ENCODE data around the gene KRTAP12-1. TPM values are rescaled to one million over a fixed set of nuclear protein-coding genes. Genes with fewer than 3 reads are reported as not detected.

The KRTAP12-1 gene
- total RNA-seq (not detected), polyA plus RNA-seq (not detected)

- Histone ChIP-seq H3K4me1 (ENCODE audit: control insufficient read depth, insufficient read depth, low read length, poor library complexity, severe bottlenecking) (no peaks in the 10 kb centered on the region), H3K27ac (ENCODE audit: insufficient read depth, low read length, poor library complexity, severe bottlenecking) (no peak within 1 kb of the TSS), H3K4me3 (ENCODE audit: low read depth, low read length) (no peak within 1 kb of the TSS), H3K27me3 (ENCODE audit: control insufficient read depth, insufficient read depth, low read length) (peaks cover 5% of the 10 kb centered on the region), H3K9me3 (ENCODE audit: control insufficient read depth in 2 of 2, low read length in 2 of 2) (no peaks in the 10 kb centered on the region), H3K36me3 (ENCODE audit: control insufficient read depth, insufficient read depth, low read length) (no peaks in the 10 kb centered on the region)
- Mint-ChIP-seq H3K9me3 (peaks cover 0 to 1% (median 0%) of the 10 kb centered on the region in 7 donors), H3K36me3 (no peaks in the 10 kb centered on the region), H3K4me3 (no peak within 1 kb of the TSS), H3K27ac (peak within 1 kb of the TSS in 1 of 3 donors; percentile 80), H3K4me1 (peaks cover 0 to 3% (median 1%) of the 10 kb centered on the region in 4 donors), H3K27me3 (peaks cover 24% of the 10 kb centered on the region)
- DNase-seq (no peak), ATAC-seq (ENCODE audit: low read depth in 2 of 2) (no peak)
Measured at GRCh38 chr21:44681861-44682579, at the start of gene KRTAP12-1. Gene KRTAP12-1, minus strand, starts transcription at chr21:44682163. Its CDS starts 40 bp downstream, at chr21:44682123.

- Mint-ChIP-seq H3K4me3 (no peak overlapping the region), H3K27ac (no peak overlapping the region)
Measured at GRCh38 chr21:44730951-44731579, 49.1 kb upstream of the KRTAP12-1 start.

GRCh38 chr21:44730028-44730395 lies 48.0 kb upstream of the KRTAP12-1 start:
- Mint-ChIP-seq H3K27ac (no peak overlapping the region), H3K4me1 (no peaks in the 10 kb centered on the region), H3K4me3 (no peak overlapping the region), H3K36me3 (no peaks in the 10 kb centered on the region), H3K9me3 (no peaks in the 10 kb centered on the region), H3K27me3 (peaks cover 24% of the 10 kb centered on the region)
- Histone ChIP-seq H3K4me1 (ENCODE audit: control insufficient read depth, insufficient read depth, low read length, poor library complexity, severe bottlenecking) (no peaks in the 10 kb centered on the region), H3K36me3 (ENCODE audit: control insufficient read depth, insufficient read depth, low read length) (no peaks in the 10 kb centered on the region), H3K9me3 (ENCODE audit: control insufficient read depth in 2 of 2, low read length in 2 of 2) (no peaks in the 10 kb centered on the region), H3K27me3 (ENCODE audit: control insufficient read depth, insufficient read depth, low read length) (no peaks in the 10 kb centered on the region), H3K4me3 (ENCODE audit: low read depth, low read length) (no peak overlapping the region), H3K27ac (ENCODE audit: insufficient read depth, low read length, poor library complexity, severe bottlenecking) (no peak overlapping the region)
- DNase-seq = no peak
- ATAC-seq (ENCODE audit: low read depth in 2 of 2) = no peak

More at GRCh38 chr21:44730951-44731579, 49.1 kb upstream of the KRTAP12-1 start:
- no peaks in the 10 kb centered on the region for H3K36me3 ChIP-seq (ENCODE audit: control insufficient read depth, insufficient read depth, low read length)
- ATAC-seq (ENCODE audit: low read depth in 2 of 2) (no peak), DNase-seq (no peak)
- Mint-ChIP-seq H3K27me3 (peaks cover 21% of the 10 kb centered on the region), H3K9me3 (no peaks in the 10 kb centered on the region), H3K36me3 (no peaks in the 10 kb centered on the region), H3K4me1 (no peaks in the 10 kb centered on the region)
- no peaks in the 10 kb centered on the region for H3K4me1 ChIP-seq (ENCODE audit: control insufficient read depth, insufficient read depth, low read length, poor library complexity, severe bottlenecking)
- no peaks in the 10 kb centered on the region for H3K27me3 ChIP-seq (ENCODE audit: control insufficient read depth, insufficient read depth, low read length)
- no peaks in the 10 kb centered on the region for H3K9me3 ChIP-seq (ENCODE audit: control insufficient read depth in 2 of 2, low read length in 2 of 2)
- no peak overlapping the region for H3K4me3 ChIP-seq (ENCODE audit: low read depth, low read length)
- H3K27ac ChIP-seq (ENCODE audit: insufficient read depth, low read length, poor library complexity, severe bottlenecking) = no peak overlapping the region

- Histone ChIP-seq H3K4me3 (ENCODE audit: low read depth, low read length) (no peak overlapping the region), H3K9me3 (ENCODE audit: control insufficient read depth in 2 of 2, low read length in 2 of 2) (no peaks in the 10 kb centered on the region), H3K4me1 (ENCODE audit: control insufficient read depth, insufficient read depth, low read length, poor library complexity, severe bottlenecking) (no peaks in the 10 kb centered on the region), H3K27me3 (ENCODE audit: control insufficient read depth, insufficient read depth, low read length) (no peaks in the 10 kb centered on the region), H3K27ac (ENCODE audit: insufficient read depth, low read length, poor library complexity, severe bottlenecking) (no peak overlapping the region), H3K36me3 (ENCODE audit: control insufficient read depth, insufficient read depth, low read length) (no peaks in the 10 kb centered on the region)
- Mint-ChIP-seq H3K36me3 (no peaks in the 10 kb centered on the region), H3K4me1 (no peaks in the 10 kb centered on the region), H3K27ac (no peak overlapping the region), H3K9me3 (no peaks in the 10 kb centered on the region), H3K27me3 (peaks cover 30% of the 10 kb centered on the region), H3K4me3 (no peak overlapping the region)
- ATAC-seq (ENCODE audit: low read depth in 2 of 2) = no peak
- DNase-seq = no peak
Measured at GRCh38 chr21:44729336-44730027, 47.5 kb upstream of the KRTAP12-1 start.

GRCh38 chr21:44728716-44729115 lies 46.8 kb upstream of the KRTAP12-1 start:
- Mint-ChIP-seq H3K4me1 (peaks cover 0 to 4% (median 0%) of the 10 kb centered on the region in 4 donors), H3K27me3 (peaks cover 36% of the 10 kb centered on the region), H3K27ac (no peak overlapping the region), H3K4me3 (no peak overlapping the region), H3K9me3 (peaks cover 0 to 2% (median 0%) of the 10 kb centered on the region in 7 donors), H3K36me3 (no peaks in the 10 kb centered on the region)
- DNase-seq (no peak), ATAC-seq (ENCODE audit: low read depth in 2 of 2) (no peak)
- peaks cover 2% of the 10 kb centered on the region for H3K27me3 ChIP-seq (ENCODE audit: control insufficient read depth, insufficient read depth, low read length)
- H3K36me3 ChIP-seq (ENCODE audit: control insufficient read depth, insufficient read depth, low read length) = no peaks in the 10 kb centered on the region
- no peak overlapping the region for H3K27ac ChIP-seq (ENCODE audit: insufficient read depth, low read length, poor library complexity, severe bottlenecking)
- peaks cover 4% of the 10 kb centered on the region for H3K4me1 ChIP-seq (ENCODE audit: control insufficient read depth, insufficient read depth, low read length, poor library complexity, severe bottlenecking)
- no peak overlapping the region for H3K4me3 ChIP-seq (ENCODE audit: low read depth, low read length)
- no peaks in the 10 kb centered on the region for H3K9me3 ChIP-seq (ENCODE audit: control insufficient read depth in 2 of 2, low read length in 2 of 2)

GRCh38 chr21:44727757-44728156 lies 45.8 kb upstream of the KRTAP12-1 start:
- no peaks in the 10 kb centered on the region for H3K36me3 Mint-ChIP-seq
- H3K4me1 Mint-ChIP-seq = peaks cover 0 to 10% (median 5%) of the 10 kb centered on the region in 4 donors
- no peak overlapping the region for H3K4me3 Mint-ChIP-seq
- Histone ChIP-seq H3K4me1 (ENCODE audit: control insufficient read depth, insufficient read depth, low read length, poor library complexity, severe bottlenecking) (peaks cover 13% of the 10 kb centered on the region), H3K36me3 (ENCODE audit: control insufficient read depth, insufficient read depth, low read length) (no peaks in the 10 kb centered on the region), H3K27ac (ENCODE audit: insufficient read depth, low read length, poor library complexity, severe bottlenecking) (no peak overlapping the region), H3K27me3 (ENCODE audit: control insufficient read depth, insufficient read depth, low read length) (peaks cover 4% of the 10 kb centered on the region), H3K9me3 (ENCODE audit: control insufficient read depth in 2 of 2, low read length in 2 of 2) (no peaks in the 10 kb centered on the region), H3K4me3 (ENCODE audit: low read depth, low read length) (no peak overlapping the region)
- H3K27me3 Mint-ChIP-seq = peaks cover 38% of the 10 kb centered on the region
- H3K27ac Mint-ChIP-seq = no peak overlapping the region
- H3K9me3 Mint-ChIP-seq = peaks cover 0 to 2% (median 0%) of the 10 kb centered on the region in 7 donors
- no peak for ATAC-seq (ENCODE audit: low read depth in 2 of 2)
- DNase-seq = no peak

- Mint-ChIP-seq H3K9me3 (peaks cover 0 to 2% (median 0%) of the 10 kb centered on the region in 7 donors), H3K4me3 (no peak overlapping the region), H3K27ac (no peak overlapping the region), H3K36me3 (no peaks in the 10 kb centered on the region), H3K27me3 (peaks cover 42% of the 10 kb centered on the region), H3K4me1 (peaks cover 0 to 13% (median 7%) of the 10 kb centered on the region in 4 donors)
- Histone ChIP-seq H3K4me3 (ENCODE audit: low read depth, low read length) (no peak overlapping the region), H3K27me3 (ENCODE audit: control insufficient read depth, insufficient read depth, low read length) (peaks cover 4% of the 10 kb centered on the region), H3K36me3 (ENCODE audit: control insufficient read depth, insufficient read depth, low read length) (no peaks in the 10 kb centered on the region), H3K27ac (ENCODE audit: insufficient read depth, low read length, poor library complexity, severe bottlenecking) (no peak overlapping the region), H3K9me3 (ENCODE audit: control insufficient read depth in 2 of 2, low read length in 2 of 2) (no peaks in the 10 kb centered on the region), H3K4me1 (ENCODE audit: control insufficient read depth, insufficient read depth, low read length, poor library complexity, severe bottlenecking) (peaks cover 13% of the 10 kb centered on the region)
- DNase-seq (no peak), ATAC-seq (ENCODE audit: low read depth in 2 of 2) (no peak)
Measured at GRCh38 chr21:44727321-44727720, 45.4 kb upstream of the KRTAP12-1 start.

Data from CD4-positive, CD25-positive, alpha-beta regulatory T cell (primary cell).